Measurements from ENCODE around the gene SHROOM2. TPM values are rescaled to one million over a fixed set of nuclear protein-coding genes. Genes with fewer than 3 reads are reported as not detected.

SHROOM2 gene
- total and polyA plus RNA-seq, 9 donors = 7.6 to 16.8 (median 11.7) TPM

GRCh38 chrX:9846631-9847030, 60.4 kb downstream of the SHROOM2 start:
- no peaks in the 10 kb centered on the region for H3K27me3 ChIP-seq
- no peaks in the 10 kb centered on the region for H3K9me3 ChIP-seq
- peaks cover 2% of the 10 kb centered on the region for H3K4me1 ChIP-seq (ENCODE audit: insufficient read depth)
- WGBS, 3 donors = 86 to 92% (median 90%) methylated on average over 8 of the region's 8 CpGs
- TF ChIP-seq EP300 (IDR thresholded peaks at IDR 0.05) = no peak
- TF ChIP-seq POLR2A (IDR thresholded peaks at IDR 0.05) = no peak
- no peak for TF ChIP-seq CTCF (IDR thresholded peaks at IDR 0.05)
- no peak for DNase-seq
- no peaks in the 10 kb centered on the region for H3K36me3 ChIP-seq
- intact Hi-C loops (cut with DNase I) = no loop called here
- H3K27ac ChIP-seq = no peak overlapping the region
- no peak overlapping the region for H3K4me3 ChIP-seq

GRCh38 chrX:9847071-9847470, 60.8 kb downstream of the SHROOM2 start:
- Histone ChIP-seq H3K9me3 (no peaks in the 10 kb centered on the region), H3K27me3 (no peaks in the 10 kb centered on the region), H3K27ac (no peak overlapping the region), H3K4me1 (ENCODE audit: insufficient read depth) (peaks cover 2% of the 10 kb centered on the region), H3K4me3 (no peak overlapping the region), H3K36me3 (no peaks in the 10 kb centered on the region)
- 82 to 93% (median 84%) methylated on average over 8 of the region's 8 CpGs for WGBS, 3 donors
- no peak for DNase-seq
- TF ChIP-seq CTCF (IDR thresholded peaks at IDR 0.05) (no peak), EP300 (IDR thresholded peaks at IDR 0.05) (no peak), POLR2A (IDR thresholded peaks at IDR 0.05) (no peak)
- intact Hi-C loops (cut with DNase I) = no loop called here

GRCh38 chrX:9848718-9849479, 62.7 kb downstream of the SHROOM2 start:
- no peaks in the 10 kb centered on the region for H3K27me3 ChIP-seq
- no peak overlapping the region for H3K27ac ChIP-seq

GRCh38 chrX:9851890-9852289, 65.7 kb downstream of the SHROOM2 start:
- no peak overlapping the region for H3K4me3 ChIP-seq
- intact Hi-C loops (cut with DNase I) = no loop called here
- 63 to 72% (median 63%) methylated on average over 6 of the region's 6 CpGs for WGBS, 3 donors

More at GRCh38 chrX:9848718-9849479, 62.7 kb downstream of the SHROOM2 start:
- DNase-seq = no peak
- WGBS, 3 donors = 47 to 53% (median 49%) methylated on average over 17 of the region's 17 CpGs
- Histone ChIP-seq H3K4me1 (ENCODE audit: insufficient read depth) (no peaks in the 10 kb centered on the region), H3K36me3 (no peaks in the 10 kb centered on the region), H3K4me3 (no peak overlapping the region), H3K9me3 (no peaks in the 10 kb centered on the region)
- no peak for TF ChIP-seq EP300 (IDR thresholded peaks at IDR 0.05)
- no peak for TF ChIP-seq POLR2A (IDR thresholded peaks at IDR 0.05)
- TF ChIP-seq CTCF (IDR thresholded peaks at IDR 0.05) = no peak
- intact Hi-C loops (cut with DNase I) = no loop called here

More at GRCh38 chrX:9851890-9852289, 65.7 kb downstream of the SHROOM2 start:
- no peaks in the 10 kb centered on the region for H3K9me3 ChIP-seq
- H3K4me1 ChIP-seq (ENCODE audit: insufficient read depth) = no peaks in the 10 kb centered on the region
- TF ChIP-seq EP300 (IDR thresholded peaks at IDR 0.05) (no peak), CTCF (IDR thresholded peaks at IDR 0.05) (no peak), POLR2A (IDR thresholded peaks at IDR 0.05) (no peak)
- H3K27ac ChIP-seq = no peak overlapping the region
- H3K27me3 ChIP-seq = no peaks in the 10 kb centered on the region
- DNase-seq = no peak
- H3K36me3 ChIP-seq = no peaks in the 10 kb centered on the region
